K562 (cell line): Measurements from ENCODE around the gene CDC5L. TPM values are rescaled to one million over a fixed set of nuclear protein-coding genes. Genes with fewer than 3 reads are reported as not detected.

Source experiments
- ATAC-seq: fragments of 200-7000 bp; cut with Tn5 transposase; 3 replicates; pipeline ENCODE4 v1.9.1; 2020; ENCODE audit warnings: moderate library complexity
- BruUV-seq: library from RNA; stranded (reverse); fragments of 400-500 nt; replicated peaks from 2 replicates; lab custom pipeline; 2021; lab: Mats Ljungman, UMichigan
- CTCF ChIA-PET: fragments of 300-600 bp; formaldehyde crosslinking; extraction: SDS; loops from one replicate; lab custom pipeline; 2021; ENCODE audit warnings: low intra/inter-chr PET ratio; lab: Yijun Ruan, JAX
- POLR2A ChIA-PET: fragments of 300-600, 350-650 bp; sonication (Branson Sonifier 250); formaldehyde crosslinking; extraction: SDS; loops from one replicate; lab custom pipeline; 2021; ENCODE audit warnings: antibody characterized with exemption, inconsistent platforms; lab: Yijun Ruan, JAX
- DNase-seq, 4 experiments: peaks; one replicate each; pipeline versions ENCODE4 v3.0.0 to v3.0.0-alpha.2; 2011 to 2018; ENCODE audit warnings: low spot score in 3 of 4, mixed read lengths in 3 of 4; ENCODE audit errors: extremely low read depth in 1 of 4
- FAIRE-seq: peaks from 2 replicates; lab custom pipeline; 2011; peaks lifted over from hg19 to GRCh38; lab: Jason Lieb, UNC
- H2AFZ ChIP-seq: 2 replicates; pipeline ENCODE4 v1.6.0; 2011; ENCODE audit warnings: low read depth, low read length, control low read depth, inconsistent platforms
- H3K27ac ChIP-seq: fragments of 200-600 bp; 3 replicates; pipeline ENCODE4 v1.8.0; 2011; ENCODE audit warnings: low read depth, mild to moderate bottlenecking, control low read depth, inconsistent platforms, low read length, moderate library complexity, mixed read lengths; ENCODE audit errors: extremely low read depth
- H3K27me3 ChIP-seq, 2 experiments: fragments of 300-600 bp in 1 of 2; 2 replicates in 1 of 2; 3 replicates in 1 of 2; pipeline versions ENCODE4 v1.6.0 to v1.8.0; 2011; ENCODE audit warnings: inconsistent platforms in 2 of 2, low read length in 2 of 2, mild to moderate bottlenecking in 1 of 2, mixed read lengths in 1 of 2, moderate library complexity in 1 of 2; ENCODE audit not compliant: control insufficient read depth in 2 of 2, insufficient read depth in 2 of 2
- H3K36me3 ChIP-seq: fragments of 300-600 bp; 3 replicates; pipeline ENCODE4 v1.8.0; 2011; ENCODE audit warnings: mild to moderate bottlenecking, low read length, inconsistent platforms; ENCODE audit not compliant: control insufficient read depth, insufficient read depth
- H3K4me1 ChIP-seq, 2 experiments: fragments of 200-600 bp in 1 of 2; replicated peaks in 1 of 2; 2 replicates in 1 of 2; 3 replicates in 1 of 2; pipeline versions ENCODE4 v1.5.1 to v1.8.0; 2011; ENCODE audit warnings: inconsistent platforms in 2 of 2, low read length in 2 of 2, mild to moderate bottlenecking in 1 of 2, mixed read lengths in 1 of 2, moderate library complexity in 1 of 2; ENCODE audit not compliant: control insufficient read depth in 2 of 2, insufficient read depth in 2 of 2
- H3K4me2 ChIP-seq: 2 replicates; pipeline ENCODE4 v1.6.1; 2011; ENCODE audit warnings: low read length, control low read depth, inconsistent platforms, mixed read lengths; ENCODE audit not compliant: insufficient read depth
- H3K4me3 ChIP-seq: fragments of 200-600 bp; sonication (generic), shearing (Covaris generic); 2 replicates; pipeline ENCODE4 v1.5.1; 2016; ENCODE audit warnings: control low read depth, inconsistent platforms
- H3K79me2 ChIP-seq: fragments of 200-600 bp; 3 replicates; pipeline ENCODE4 v1.8.0; 2011; ENCODE audit warnings: low read length, inconsistent platforms; ENCODE audit not compliant: control insufficient read depth, insufficient read depth
- H3K9ac ChIP-seq, 2 experiments: 2 replicates each; pipeline versions ENCODE4 v1.6.0 to v1.6.1; 2011; ENCODE audit warnings: low read depth in 2 of 2, low read length in 2 of 2, control low read depth in 1 of 2, inconsistent platforms in 1 of 2, mild to moderate bottlenecking in 1 of 2, mixed read lengths in 1 of 2; ENCODE audit not compliant: insufficient read depth in 1 of 2
- H3K9me1 ChIP-seq: one replicate; pipeline ENCODE4 v1.6.0; 2011; ENCODE audit warnings: inconsistent platforms, mild to moderate bottlenecking, low read length, moderate library complexity; ENCODE audit not compliant: control insufficient read depth, insufficient read depth
- H3K9me3 ChIP-seq: replicated peaks from 2 replicates; pipeline ENCODE4 v1.5.1; 2011; ENCODE audit warnings: low read depth, low read length, inconsistent platforms; ENCODE audit not compliant: control insufficient read depth, insufficient read depth
- H4K20me1 ChIP-seq: replicated peaks from 2 replicates; pipeline ENCODE4 v1.6.1; 2011; ENCODE audit warnings: low read length, inconsistent platforms, mixed read lengths; ENCODE audit not compliant: control insufficient read depth, insufficient read depth
- CREM ChIP-seq: IDR thresholded peaks from 2 replicates; pipeline ENCODE4 v1.6.1; 2014; ENCODE audit warnings: antibody characterized with exemption, low read depth
- DACH1 ChIP-seq: fragments of 450-650 bp; IDR thresholded peaks from 2 replicates; pipeline ENCODE4 v1.6.1; 2018; ENCODE audit not compliant: partially characterized antibody
- FOS ChIP-seq: IDR thresholded peaks from 3 replicates; pipeline ENCODE4 v1.6.1; 2011; ENCODE audit not compliant: insufficient read length; ENCODE audit errors: extremely low read depth
- HBP1 ChIP-seq: fragments of 450-650 bp; formaldehyde crosslinking; IDR thresholded peaks from 2 replicates; pipeline ENCODE4 v1.4.0; 2022; ENCODE audit warnings: missing genetic modification characterization
- HEY1 ChIP-seq: fragments of 250-450 bp; sonication (Bioruptor Pico); IDR thresholded peaks from 2 replicates; pipeline ENCODE4 v1.5.0; 2020; ENCODE audit warnings: mild to moderate bottlenecking, moderate library complexity, borderline replicate concordance
- HMG20A ChIP-seq: fragments of 450-650 bp; formaldehyde crosslinking; conservative IDR thresholded peaks from 2 replicates; pipeline ENCODE4 v1.4.0; 2020; ENCODE audit warnings: mild to moderate bottlenecking, mixed read lengths
- KDM1A ChIP-seq, 2 experiments: fragments of 450-650 bp; IDR thresholded peaks; 2 replicates each; pipeline ENCODE4 v1.6.1; 2016; ENCODE audit warnings: mild to moderate bottlenecking in 2 of 2
- KLF13 ChIP-seq: fragments of 450-650 bp; IDR thresholded peaks from 2 replicates; pipeline ENCODE4 v1.6.1; 2016; ENCODE audit warnings: missing genetic modification characterization, low read depth, mild to moderate bottlenecking, missing compliant biosample characterization, moderate library complexity, borderline replicate concordance
- NCOA4 ChIP-seq: fragments of 450-650 bp; IDR thresholded peaks from 2 replicates; pipeline ENCODE4 v1.6.1; 2018; ENCODE audit warnings: mild to moderate bottlenecking; ENCODE audit not compliant: partially characterized antibody
- NFIX ChIP-seq: fragments of 250-450 bp; sonication (Bioruptor Pico); IDR thresholded peaks from 2 replicates; pipeline ENCODE4 v1.4.0; 2020; ENCODE audit warnings: low read depth, mild to moderate bottlenecking, moderate library complexity
- POU5F1 ChIP-seq: fragments of 150-350 bp; IDR thresholded peaks from 2 replicates; pipeline ENCODE4 v1.6.1; 2014; ENCODE audit warnings: borderline replicate concordance, low read length, low read depth, mild to moderate bottlenecking; ENCODE audit not compliant: partially characterized antibody
- RAD21 ChIP-seq, 2 experiments: fragments of 250-450 bp in 1 of 2; fragments of 450-650 bp in 1 of 2; sonication (Bioruptor Pico) in 1 of 2; formaldehyde crosslinking in 1 of 2; IDR thresholded peaks in 1 of 2; conservative IDR thresholded peaks in 1 of 2; 2 replicates each; pipeline versions ENCODE4 v1.4.0 to v1.8.0; 2020 to 2022; ENCODE audit warnings: mild to moderate bottlenecking in 2 of 2, moderate library complexity in 1 of 2
- TEAD2 ChIP-seq: fragments of 450-650 bp; IDR thresholded peaks from 2 replicates; pipeline ENCODE4 v1.6.1; 2016; ENCODE audit warnings: missing genetic modification characterization, control low read depth, missing compliant biosample characterization
- ZNF282 ChIP-seq: sonication (generic); formaldehyde crosslinking; IDR thresholded peaks from 2 replicates; pipeline ENCODE4 v1.8.1; 2023; ENCODE audit warnings: missing genetic modification reagents
- ZNF717 ChIP-seq: fragments of 250-450 bp; sonication (Bioruptor Pico); IDR thresholded peaks from 2 replicates; pipeline ENCODE4 v1.5.0; 2021
- ZSCAN32 ChIP-seq: fragments of 450-650 bp; formaldehyde crosslinking; IDR thresholded peaks from 2 replicates; pipeline ENCODE4 v1.4.0; 2020; ENCODE audit warnings: mild to moderate bottlenecking, moderate library complexity
- WGBS: fragments of 100-300 bp; shearing (Covaris generic); methylation state at CpG from one replicate; pipeline ENCODE4 v1.1.6; 2016; ENCODE audit warnings: low coverage, mixed read lengths; ENCODE audit not compliant: insufficient coverage; ENCODE audit errors: missing lambda C conversion rate; 5-methylcytosine and 5-hydroxymethylcytosine counted together
- in situ Hi-C: fragments of 300-500 bp; cut with MboI; formaldehyde crosslinking; loops from 4 replicates; pipeline ENCODE4 v1.15.0; 2018; ENCODE audit warnings: inconsistent platforms, mixed read lengths
- intact Hi-C: fragments of 100-400 bp; cut with micrococcal nuclease; formaldehyde crosslinking; loops from 2 replicates; pipeline ENCODE4 v1.14.2; 2022
- polyA plus RNA-seq, 8 experiments: library from polyadenylated mRNA; depleted of rRNA in 4 of 8; stranded (reverse) in 5 of 8; unstranded in 3 of 8; fragments of >200 nt; fragmentation: Nextera tagmentation in 2 of 8; fragmentation: Illumina TruSeq in 1 of 8; extraction: Ambion mirVana in 2 of 8; extraction: Trizol in 1 of 8; gene quantifications; 2 replicates each; pipeline versions ENCODE4 v1.2.1 to v1.2.3, GENCODE V29; 2011 to 2014; ENCODE audit warnings: inconsistent platforms in 1 of 8, missing spikeins in 1 of 8
- total RNA-seq, 7 experiments: library from RNA; depleted of rRNA in 6 of 7; stranded (reverse); fragments of >200 nt in 6 of 7; fragmentation: Illumina TruSeq in 2 of 7; extraction: Trizol in 2 of 7; gene quantifications; 2 replicates each; pipeline versions ENCODE4 v1.2.1 to v1.2.3, GENCODE V29; 2011 to 2021; ENCODE audit warnings: low replicate concordance in 1 of 7

Gene CDC5L
- total and polyA plus RNA-seq, 9 of the 15 experiments (the other 6 are each of a cell fraction or from before 2014, with no cell fraction given), result 22.3 to 44.2 (median 30.8) TPM

- POLR2A ChIA-PET, result interaction anchor here (0.5 to 1.8 kb wide), 8 partner anchors 11 to 69 kb away, joined by 3 to 7 read pairs (median 3); no protein-coding TSS in a partner anchor
- Histone ChIP-seq H4K20me1 (no peaks in the 10 kb centered on the region), H3K27ac (peak overlapping the region; percentile 26; the same call in 1 of the 3 replicates), H3K79me2 (no peaks in the 10 kb centered on the region), H3K9me1 (no peaks in the 10 kb centered on the region), H2AFZ (peak overlapping the region; percentile 66), H3K4me2 (peak overlapping the region; percentile 80), H3K9me3 (no peaks in the 10 kb centered on the region), H3K9ac (peak overlapping the region; percentile 55 to 78; a peak in 2 of 4 replicates), H3K27me3 (peaks cover 0 to 3% of the 10 kb centered on the region in 2 experiments; a peak in 1 of 5 replicates), H3K4me1 (peaks cover 8 to 18% of the 10 kb centered on the region in 2 experiments; a peak in 4 of 5 replicates), H3K4me3 (peak overlapping the region; percentile 17), H3K36me3 (peaks cover 10% of the 10 kb centered on the region; the same call in 1 of the 3 replicates)
- ATAC-seq, result peak; percentile 91
- WGBS, result 2% methylated on average over 16 of the region's 16 CpGs
- peak; percentile 84 for FAIRE-seq
- no TSS peak for BruUV-seq
- intact Hi-C loops (loop anchor here (1.0 to 5.0 kb wide), 3 partner anchors 25 to 188 kb away; partner anchors contain the start of gene SPATS1), in situ Hi-C loops (no loop called here)
- CTCF ChIA-PET, result interaction anchor here (0.7 to 2.8 kb wide), 3 partner anchors 23 to 189 kb away, joined by 4 to 32 read pairs (median 5); no protein-coding TSS in a partner anchor
- peak; percentile 82 to 86 (median 84) for DNase-seq
- no peak for TF ChIP-seq ZNF282 (CRISPR knock-in tag)
- no peak for TF ChIP-seq HBP1 (CRISPR knock-in tag)
- TF ChIP-seq KLF13 (tag), result peak; percentile 38; the same call in 1 of the 2 replicates
- no peak for TF ChIP-seq TEAD2 (tag)
- no peak for TF ChIP-seq NFIX
- no peak for TF ChIP-seq NCOA4
- no peak for TF ChIP-seq ZSCAN32 (CRISPR knock-in tag)
- peak; percentile 78 to 86 for TF ChIP-seq RAD21 (CRISPR knock-in tag; conservative IDR thresholded peaks at IDR 0.05 in 1 of 2, IDR thresholded peaks at IDR 0.05 in 1 of 2)
- peak; percentile 58 to 60; a peak in 2 of 4 replicates for TF ChIP-seq KDM1A (IDR thresholded peaks at IDR 0.05)
- TF ChIP-seq CREM, result peak; percentile 52
- TF ChIP-seq ZNF717 (CRISPR knock-in tag), result no peak
- no peak for TF ChIP-seq HMG20A (CRISPR knock-in tag)
- peak; percentile 60 for TF ChIP-seq FOS
- peak; percentile 65 for TF ChIP-seq DACH1
- no peak for TF ChIP-seq HEY1 (CRISPR knock-in tag)
- no peak for TF ChIP-seq POU5F1
Observed at GRCh38 chr6:44456070-44456965, 68.8 kb downstream of the CDC5L start.
